Activated gamma-delta T cell (primary cell): ENCODE measurements around the gene ACSL6.
"Not testable (repeated sequence)": the region's sequence is repeated elsewhere in the genome, so short reads cannot be mapped to it uniquely, and the experiment has no call there.

ENCODE experiments used
- DNase-seq: peaks from one replicate; lab custom pipeline; 2025; lab: John Stamatoyannopoulos, UW

Gene ACSL6

GRCh38 chr5:131942016-131942415 is 69.4 kb downstream of the ACSL6 start:
- DNase-seq = no peak

GRCh38 chr5:131939690-131940345 is 71.6 kb downstream of the ACSL6 start:
- DNase-seq = no peak

GRCh38 chr5:131932235-131932634 is 79.2 kb downstream of the ACSL6 start:
- DNase-seq = no peak

- no peak for DNase-seq
Measured at GRCh38 chr5:131928957-131929356, 82.5 kb downstream of the ACSL6 start.

GRCh38 chr5:131926168-131926567 is 85.3 kb downstream of the ACSL6 start:
- no peak for DNase-seq

- DNase-seq = no peak
Measured at GRCh38 chr5:131916481-131916880, 95.0 kb downstream of the ACSL6 start.

- no peak for DNase-seq
Measured at GRCh38 chr5:131914472-131914871, 97.0 kb downstream of the ACSL6 start.

- no peak for DNase-seq
Measured at GRCh38 chr5:131913603-131914002, 97.9 kb downstream of the ACSL6 start.

- no peak for DNase-seq
Measured at GRCh38 chr5:131906668-131907067, 104.8 kb downstream of the ACSL6 start.

GRCh38 chr5:131902266-131902665 is 109.2 kb downstream of the ACSL6 start:
- DNase-seq = not testable (repeated sequence)
